Ovary (tissue), 9 donors: Measurements from ENCODE around the gene PNPT1. TPM values are rescaled to one million over a fixed set of nuclear protein-coding genes. Genes with fewer than 3 reads are reported as not detected.

Experiments used
- DNase-seq, 5 donors: peaks; one replicate each; pipeline ENCODE4 v3.0.0-alpha.2; 2019 to 2020
- H3K27ac ChIP-seq, 2 donors: fragments of 200-600 bp; one replicate each; pipeline versions ENCODE4 v1.5.1 to v1.8.0; 2019 to 2022
- H3K27me3 ChIP-seq: fragments of 200-600 bp; one replicate; pipeline ENCODE4 v1.8.0; 2022
- H3K36me3 ChIP-seq: fragments of 200-600 bp; sonication (generic); one replicate; pipeline ENCODE4 v1.5.1; 2019
- H3K4me1 ChIP-seq: one replicate; pipeline ENCODE4 v1.8.1; 2013; ENCODE audit warnings: mild to moderate bottlenecking, moderate library complexity; ENCODE audit not compliant: insufficient read depth
- H3K4me3 ChIP-seq: fragments of 200-600 bp; sonication (generic); one replicate; pipeline ENCODE4 v1.5.1; 2017
- H3K9me3 ChIP-seq, 2 donors: fragments of 200-600 bp in 1 of 2; sonication (generic) in 1 of 2; one replicate each; pipeline versions ENCODE4 v1.5.1 to v1.8.1; 2013 to 2019; ENCODE audit warnings: mild to moderate bottlenecking in 1 of 2, moderate library complexity in 1 of 2
- EP300 ChIP-seq: sonication (generic); formaldehyde crosslinking; IDR thresholded peaks from one replicate; pipeline ENCODE4 v1.6.1; 2017; ENCODE audit warnings: antibody characterized with exemption
- POLR2A ChIP-seq: fragments of 450-650 bp; IDR thresholded peaks from one replicate; pipeline ENCODE4 v1.6.1; 2017; ENCODE audit warnings: antibody characterized with exemption, mild to moderate bottlenecking, moderate library complexity
- WGBS, 3 donors: extraction: QIAGEN DNeasy Blood & Tissue Kit in 1 of 3; methylation state at CpG; one replicate each; pipeline versions ENCODE4 v1.1.5 to v1.1.7; 2013 to 2017; 5-methylcytosine and 5-hydroxymethylcytosine counted together
- intact Hi-C, 4 donors: fragments of 100-400 bp; cut with DNase I; formaldehyde crosslinking; loops; one replicate each; pipeline versions ENCODE4 v1.11.0 to v1.15.1; 2022 to 2023
- polyA plus RNA-seq, 2 donors: library from polyadenylated mRNA; stranded (reverse); fragments of 200-250 nt in 1 of 2; fragments of 350-450 nt in 1 of 2; fragmentation: Illumina TruSeq in 1 of 2; extraction: RNeasy Lipid Tissue Mini Kit (QIAGEN cat#74804) in 1 of 2; gene quantifications; one replicate each; pipeline ENCODE4 v1.2.3, GENCODE V29; 2013 to 2014
- total RNA-seq, 7 donors: library from RNA; depleted of rRNA in 2 of 7; stranded (reverse); fragments of >200 nt in 2 of 7; fragmentation: NEBNext Ultra II Directional in 3 of 7; extraction: Animal tissue kit (Norgen Biotek cat#: 25700) in 3 of 7; gene quantifications; one replicate each; pipeline versions ENCODE4 v1.1.0 to v1.2.4, GENCODE V29; 2016 to 2023
- TF ChIP-seq, protein P1 (sequence below), 3 donors: fragments of 450-650 bp in 2 of 3; fragments of 200-600 bp in 1 of 3; IDR thresholded peaks; one replicate each; pipeline versions ENCODE4 v1.5.1 to v1.8.0; 2016 to 2022; ENCODE audit warnings: antibody characterized with exemption in 3 of 3, mild to moderate bottlenecking in 1 of 3
- donor health status: DM: no; HTN: no; CAD: no; lungs with moderate emphysema.
- donor health status: DM: no; HTN: no; CAD: no.
- donor health status: Bipolar disorder and iron deficiency.
- donor health status: DM: yes; HTN: yes; CAD: no.
- donor health status: DM: no; HTN: no; CAD: no.
- donor health status: DM: yes; HTN: yes; CAD: no.

The PNPT1 gene
- total and polyA plus RNA-seq, 9 donors: 6.1 to 19.2 (median 17.0) TPM

GRCh38 chr2:55609193-55609794, 84.3 kb downstream of the PNPT1 start:
- intact Hi-C loops: no loop called here
- Histone ChIP-seq H3K4me1 (peaks cover 4% of the 10 kb centered on the region), H3K4me3 (no peak overlapping the region), H3K27me3 (no peaks in the 10 kb centered on the region), H3K36me3 (no peaks in the 10 kb centered on the region), H3K9me3 (no peaks in the 10 kb centered on the region), H3K27ac (no peak overlapping the region)
- 66 to 72% (median 68%) methylated on average over 8 of the region's 8 CpGs for WGBS, 3 donors
- no peak for TF ChIP-seq POLR2A
- TF ChIP-seq, protein P1, sequence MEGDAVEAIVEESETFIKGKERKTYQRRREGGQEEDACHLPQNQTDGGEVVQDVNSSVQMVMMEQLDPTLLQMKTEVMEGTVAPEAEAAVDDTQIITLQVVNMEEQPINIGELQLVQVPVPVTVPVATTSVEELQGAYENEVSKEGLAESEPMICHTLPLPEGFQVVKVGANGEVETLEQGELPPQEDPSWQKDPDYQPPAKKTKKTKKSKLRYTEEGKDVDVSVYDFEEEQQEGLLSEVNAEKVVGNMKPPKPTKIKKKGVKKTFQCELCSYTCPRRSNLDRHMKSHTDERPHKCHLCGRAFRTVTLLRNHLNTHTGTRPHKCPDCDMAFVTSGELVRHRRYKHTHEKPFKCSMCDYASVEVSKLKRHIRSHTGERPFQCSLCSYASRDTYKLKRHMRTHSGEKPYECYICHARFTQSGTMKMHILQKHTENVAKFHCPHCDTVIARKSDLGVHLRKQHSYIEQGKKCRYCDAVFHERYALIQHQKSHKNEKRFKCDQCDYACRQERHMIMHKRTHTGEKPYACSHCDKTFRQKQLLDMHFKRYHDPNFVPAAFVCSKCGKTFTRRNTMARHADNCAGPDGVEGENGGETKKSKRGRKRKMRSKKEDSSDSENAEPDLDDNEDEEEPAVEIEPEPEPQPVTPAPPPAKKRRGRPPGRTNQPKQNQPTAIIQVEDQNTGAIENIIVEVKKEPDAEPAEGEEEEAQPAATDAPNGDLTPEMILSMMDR (IDR thresholded peaks at IDR 0.05): no peak
- TF ChIP-seq EP300: no peak
- DNase-seq: no peak

- H3K27ac ChIP-seq: no peak overlapping the region
- H3K36me3 ChIP-seq: no peaks in the 10 kb centered on the region
- H3K4me3 ChIP-seq: no peak overlapping the region
- WGBS, 3 donors: 96 to 100% (median 98%) methylated on average over 3 of the region's 3 CpGs
- DNase-seq: no peak
- H3K9me3 ChIP-seq: no peaks in the 10 kb centered on the region
- H3K4me1 ChIP-seq: peaks cover 6% of the 10 kb centered on the region
- H3K27me3 ChIP-seq: no peaks in the 10 kb centered on the region
- intact Hi-C loops: no loop called here
- TF ChIP-seq POLR2A (no peak), EP300 (no peak)
Observed at GRCh38 chr2:55607717-55608116, 85.9 kb downstream of the PNPT1 start.

GRCh38 chr2:55604027-55604565, 89.5 kb downstream of the PNPT1 start:
- no peak for TF ChIP-seq EP300
- TF ChIP-seq, protein P1 (IDR thresholded peaks at IDR 0.05): no peak
- TF ChIP-seq POLR2A: no peak
- Histone ChIP-seq H3K27ac (no peak overlapping the region), H3K27me3 (no peaks in the 10 kb centered on the region), H3K9me3 (no peaks in the 10 kb centered on the region), H3K36me3 (no peaks in the 10 kb centered on the region), H3K4me3 (no peak overlapping the region), H3K4me1 (peaks cover 6% of the 10 kb centered on the region)
- WGBS, 3 donors: 10 to 44% (median 15%) methylated on average over 1 of the region's 1 CpG
- no peak for DNase-seq
- intact Hi-C loops: no loop called here

DNA sequence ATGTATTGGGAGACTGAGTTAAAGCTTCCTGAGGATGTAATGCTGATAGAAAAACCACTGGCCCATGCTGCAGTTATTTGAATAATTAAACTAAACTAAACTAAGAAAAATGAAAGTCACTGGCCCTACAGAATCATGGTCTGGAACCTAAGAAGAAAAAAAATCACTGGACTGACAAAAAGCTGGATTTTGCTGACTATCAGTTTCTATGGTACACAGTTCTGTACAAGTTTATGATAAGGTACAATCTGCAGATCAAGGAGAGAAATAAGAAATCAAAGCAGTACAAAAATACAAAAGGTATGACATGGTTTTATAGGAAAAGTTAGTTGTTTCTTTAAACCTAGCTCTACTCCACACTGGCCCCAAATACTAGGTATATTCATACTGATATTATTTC, 91.8 kb downstream of the PNPT1 start:
- Histone ChIP-seq H3K27ac (no peak overlapping the region), H3K36me3 (no peaks in the 10 kb centered on the region)

More for the DNA sequence above, 91.8 kb downstream of the PNPT1 start:
- Histone ChIP-seq H3K27me3 (no peaks in the 10 kb centered on the region), H3K4me1 (peaks cover 4% of the 10 kb centered on the region), H3K9me3 (no peaks in the 10 kb centered on the region), H3K4me3 (no peak overlapping the region)
- no peak for DNase-seq
- intact Hi-C loops: no loop called here
- TF ChIP-seq POLR2A: no peak
- TF ChIP-seq, protein P1 (IDR thresholded peaks at IDR 0.05): no peak
- no peak for TF ChIP-seq EP300
